ENCODE measurements around the gene RBM6. TPM values are rescaled to one million over a fixed set of nuclear protein-coding genes. Genes with fewer than 3 reads are reported as not detected.

Gene RBM6
- total and polyA plus RNA-seq, 2 of the 4 experiments (the other 2 are of a cell fraction) = 38.5 to 64.6 TPM

- no peaks in the 10 kb centered on the region for H3K36me3 ChIP-seq (ENCODE audit: control insufficient read depth, insufficient read depth, low read length)
Measured at GRCh38 chr3:49924683-49925082, 15.3 kb upstream of the RBM6 start.

More at GRCh38 chr3:49924683-49925082, 15.3 kb upstream of the RBM6 start:
- Histone ChIP-seq H3K4me2 (ENCODE audit: low read depth, low read length) (no peak overlapping the region), H3K23ac (ENCODE audit: low read depth, low read length) (no peak overlapping the region), H3K4ac (ENCODE audit: low read depth, low read length) (no peak overlapping the region), H3K27me3 (ENCODE audit: control insufficient read depth, insufficient read depth, low read length) (no peaks in the 10 kb centered on the region), H3K4me1 (ENCODE audit: control insufficient read depth, insufficient read depth, low read length) (peaks cover 8% of the 10 kb centered on the region), H3K56ac (ENCODE audit: extremely low read depth, insufficient read depth, low read length) (no peak overlapping the region), H2AFZ (replicated peaks; ENCODE audit: low read length, poor library complexity) (no peak overlapping the region), H3K4me3 (ENCODE audit: insufficient read depth, low read depth, low read length) (no peak overlapping the region), H4K5ac (ENCODE audit: low read depth, low read length) (no peak overlapping the region), H2BK20ac (ENCODE audit: low read depth, low read length) (no peak overlapping the region), H3K27ac (ENCODE audit: insufficient read depth, low read length) (no peak overlapping the region), H2AK9ac (replicated peaks; ENCODE audit: low read depth, low read length, poor library complexity) (no peak overlapping the region), H4K8ac (ENCODE audit: low read depth in 2 of 2, low read length in 2 of 2) (peak overlapping the region in 1 of 2 experiments; percentile 45; a peak in 1 of 4 replicates), H3K9ac (ENCODE audit: low read depth, low read length) (no peak overlapping the region), H3K79me1 (ENCODE audit: low read depth in 1 of 2, low read length in 2 of 2) (peaks cover 16 to 36% of the 10 kb centered on the region in 2 experiments), H2BK5ac (ENCODE audit: low read depth, low read length, poor library complexity, severe bottlenecking) (peak overlapping the region; percentile 49), H4K20me1 (ENCODE audit: insufficient read depth, low read length) (no peaks in the 10 kb centered on the region), H2BK15ac (ENCODE audit: low read depth, low read length) (no peak overlapping the region; the same call in 2 of the 3 replicates), H3K9me3 (ENCODE audit: control insufficient read depth, insufficient read depth, low read length) (no peaks in the 10 kb centered on the region), H2BK120ac (ENCODE audit: low read depth, low read length) (0 out of 2 replicates have a peak overlapping the region, but pooled peaks have one; percentile 4), H2AK5ac (ENCODE audit: low read depth, low read length) (no peak overlapping the region), H3K9me1 (ENCODE audit: insufficient read depth, low read length) (peaks cover 5% of the 10 kb centered on the region; the same call in 1 of the 2 replicates), H3K18ac (ENCODE audit: low read depth, low read length) (no peak overlapping the region), H4K91ac (ENCODE audit: insufficient read depth, low read depth, low read length) (no peak overlapping the region), H3K14ac (replicated peaks; ENCODE audit: low read depth, low read length) (no peak overlapping the region; the same call in 1 of the 2 replicates)
- peak; percentile 46 for ATAC-seq (ENCODE audit: low read depth)
- ChIA-PET CTCF (interaction anchor here (1.3 kb wide), 1 partner anchor 18 kb away, joined by 3 read pairs; no protein-coding TSS in a partner anchor), POLR2A (ENCODE audit: unreplicated experiment) (no interaction called here)
- no CpG with 5 or more reads among the region's 2 CpGs for WGBS, 2 experiments (ENCODE audit: extremely low coverage in 2 of 2, insufficient read length in 1 of 2)
- in situ Hi-C loops (cut with MboI; ENCODE audit: low sequenced_read_pairs) = no loop called here
- dilution Hi-C loops (cut with HindIII; ENCODE audit: low sequenced_read_pairs, unreplicated experiment) = no loop called here
- intact Hi-C loops (cut with micrococcal nuclease) = no loop called here
- DNase-seq = peak; percentile 91
- TF ChIP-seq CTCF (conservative IDR thresholded peaks at IDR 0.05; ENCODE audit: low read depth, low read length) (no peak), SMC3 (IDR thresholded peaks at IDR 0.05; ENCODE audit: low read depth, low read length) (no peak), FOS (IDR thresholded peaks at IDR 0.05; ENCODE audit: low read depth, low read length) (peak; percentile 63), RCOR1 (IDR thresholded peaks at IDR 0.05; ENCODE audit: insufficient replicate concordance, low read length) (no peak), ELK1 (IDR thresholded peaks at IDR 0.05; ENCODE audit: borderline replicate concordance, low read depth, low read length) (no peak)
- no TSS peak for BruUV-seq (replicated peaks)
